ENCODE measurements around the gene AMPH. TPM values are rescaled to one million over a fixed set of nuclear protein-coding genes. Genes with fewer than 3 reads are reported as not detected.

AMPH gene
- total and polyA plus RNA-seq, 2 of the 4 experiments (the other 2 are of a cell fraction), result 3.9 to 4.8 TPM

- Histone ChIP-seq H3K18ac (ENCODE audit: low read depth, low read length) (no peak overlapping the region), H3K9ac (ENCODE audit: low read depth, low read length) (no peak overlapping the region), H3K4me1 (ENCODE audit: control insufficient read depth, insufficient read depth, low read length) (no peaks in the 10 kb centered on the region), H4K20me1 (ENCODE audit: insufficient read depth, low read length) (no peaks in the 10 kb centered on the region), H3K9me3 (ENCODE audit: control insufficient read depth, insufficient read depth, low read length) (no peaks in the 10 kb centered on the region), H4K8ac (ENCODE audit: low read depth in 2 of 2, low read length in 2 of 2) (no peak overlapping the region), H2BK20ac (ENCODE audit: low read depth, low read length) (no peak overlapping the region), H3K56ac (ENCODE audit: extremely low read depth, insufficient read depth, low read length) (no peak overlapping the region), H3K9me1 (ENCODE audit: insufficient read depth, low read length) (no peaks in the 10 kb centered on the region), H2AK5ac (ENCODE audit: low read depth, low read length) (no peak overlapping the region), H4K5ac (ENCODE audit: low read depth, low read length) (no peak overlapping the region), H3K14ac (replicated peaks; ENCODE audit: low read depth, low read length) (no peak overlapping the region), H2AFZ (replicated peaks; ENCODE audit: low read length, poor library complexity) (no peak overlapping the region), H2BK120ac (ENCODE audit: low read depth, low read length) (no peak overlapping the region), H2BK15ac (ENCODE audit: low read depth, low read length) (no peak overlapping the region), H2BK5ac (ENCODE audit: low read depth, low read length, poor library complexity, severe bottlenecking) (no peak overlapping the region), H3K27me3 (ENCODE audit: control insufficient read depth, insufficient read depth, low read length) (no peaks in the 10 kb centered on the region), H3K4me2 (ENCODE audit: low read depth, low read length) (no peak overlapping the region), H3K27ac (ENCODE audit: insufficient read depth, low read length) (no peak overlapping the region), H2AK9ac (replicated peaks; ENCODE audit: low read depth, low read length, poor library complexity) (no peak overlapping the region), H4K91ac (ENCODE audit: insufficient read depth, low read depth, low read length) (no peak overlapping the region), H3K4ac (ENCODE audit: low read depth, low read length) (no peak overlapping the region), H3K79me1 (ENCODE audit: low read depth in 1 of 2, low read length in 2 of 2) (no peaks in the 10 kb centered on the region), H3K4me3 (ENCODE audit: insufficient read depth, low read depth, low read length) (no peak overlapping the region), H3K36me3 (ENCODE audit: control insufficient read depth, insufficient read depth, low read length) (no peaks in the 10 kb centered on the region), H3K23ac (ENCODE audit: low read depth, low read length) (no peak overlapping the region)
- no TSS peak for BruUV-seq (replicated peaks)
- TF ChIP-seq RFX5 (IDR thresholded peaks at IDR 0.05; ENCODE audit: low read depth, low read length), result no peak
- TF ChIP-seq SMC3 (IDR thresholded peaks at IDR 0.05; ENCODE audit: low read depth, low read length), result no peak
- no peak for TF ChIP-seq CHD1 (IDR thresholded peaks at IDR 0.05; ENCODE audit: low read depth, low read length)
- TF ChIP-seq MAZ (IDR thresholded peaks at IDR 0.05; ENCODE audit: borderline replicate concordance, low read depth, low read length), result no peak
- no peak for TF ChIP-seq CTCF (conservative IDR thresholded peaks at IDR 0.05; ENCODE audit: low read depth, low read length)
- no peak for TF ChIP-seq RCOR1 (IDR thresholded peaks at IDR 0.05; ENCODE audit: insufficient replicate concordance, low read length)
- no CpG with 5 or more reads among the region's 3 CpGs for WGBS, 2 experiments (ENCODE audit: extremely low coverage in 2 of 2, insufficient read length in 1 of 2)
- DNase-seq (no peak), ATAC-seq (ENCODE audit: low read depth) (no peak)
- dilution Hi-C loops (cut with HindIII; ENCODE audit: low sequenced_read_pairs, unreplicated experiment), result no loop called here
- intact Hi-C loops (cut with micrococcal nuclease), result no loop called here
- POLR2A ChIA-PET (ENCODE audit: unreplicated experiment), result no interaction called here
- CTCF ChIA-PET, result interaction anchor here (1.2 kb wide), 1 partner anchor 20 kb away, joined by 3 read pairs; no protein-coding TSS in a partner anchor
- in situ Hi-C loops (cut with MboI; ENCODE audit: low sequenced_read_pairs), result no loop called here
Observed at GRCh38 chr7:38432671-38433070, 198.5 kb downstream of the AMPH start.
